Measurements from ENCODE around the gene EYS.
"Not testable (repeated sequence)": the region's sequence is repeated elsewhere in the genome, so short reads cannot be mapped to it uniquely, and the experiment has no call there.

The EYS gene

DNA sequence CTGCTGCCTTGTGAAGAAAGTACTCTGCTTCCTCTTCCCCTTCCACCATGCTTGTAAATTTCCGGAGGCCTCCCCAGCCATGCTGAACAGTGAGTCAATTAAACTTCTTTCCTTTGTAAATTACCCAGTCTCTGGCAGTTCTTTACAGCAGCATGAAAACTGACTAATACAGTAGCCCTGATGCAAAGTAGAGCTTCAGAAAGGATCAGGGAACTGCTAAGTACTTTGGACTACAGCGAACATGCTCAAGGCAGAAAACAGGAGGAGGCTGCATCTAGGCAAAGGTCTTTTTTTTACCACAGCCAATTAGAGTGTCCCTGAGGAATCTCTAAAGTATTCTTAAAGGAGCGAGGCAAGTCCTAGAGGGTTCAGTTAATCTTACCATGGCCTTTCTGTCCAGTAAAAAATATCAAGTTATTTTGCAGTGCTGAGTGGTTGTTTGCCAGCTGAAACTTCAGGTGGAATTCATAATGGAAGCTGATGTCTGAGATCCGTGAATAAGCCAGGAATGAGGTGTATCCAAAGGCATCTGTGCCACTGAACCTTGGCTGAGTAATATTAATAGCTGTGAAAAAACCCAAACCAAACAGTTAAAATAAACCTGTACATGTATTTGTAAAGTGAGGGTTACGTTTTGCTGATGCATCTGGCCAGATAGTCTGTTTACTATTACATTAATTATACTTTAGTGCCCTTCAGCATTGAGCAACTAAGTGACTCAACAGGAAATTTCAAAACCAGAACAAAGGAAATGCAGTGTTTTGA, 1901.0 kb downstream of the EYS start:
- DNase-seq (ENCODE audit: low read depth, low spot score): no peak
- Histone ChIP-seq H3K9me3 (ENCODE audit: low read depth, low read length) (no peaks in the 10 kb centered on the region), H3K4me3 (peak overlapping the region; percentile 66), H3K9ac (ENCODE audit: insufficient read length) (no peak overlapping the region), H3K36me3 (ENCODE audit: insufficient read depth, low read length) (no peaks in the 10 kb centered on the region), H3K27ac (peak overlapping the region; percentile 84)
- TF ChIP-seq EZH2 (IDR thresholded peaks at IDR 0.05) (no peak), FOXP2 (optimal IDR thresholded peaks at IDR 0.05; ENCODE audit: control extremely low read depth, extremely low read length, insufficient read depth) (no peak), POLR2AphosphoS5 (IDR thresholded peaks at IDR 0.05; ENCODE audit: borderline replicate concordance, low read depth, low read length) (peak; percentile 50; the same call in 1 of the 2 replicates)

DNA sequence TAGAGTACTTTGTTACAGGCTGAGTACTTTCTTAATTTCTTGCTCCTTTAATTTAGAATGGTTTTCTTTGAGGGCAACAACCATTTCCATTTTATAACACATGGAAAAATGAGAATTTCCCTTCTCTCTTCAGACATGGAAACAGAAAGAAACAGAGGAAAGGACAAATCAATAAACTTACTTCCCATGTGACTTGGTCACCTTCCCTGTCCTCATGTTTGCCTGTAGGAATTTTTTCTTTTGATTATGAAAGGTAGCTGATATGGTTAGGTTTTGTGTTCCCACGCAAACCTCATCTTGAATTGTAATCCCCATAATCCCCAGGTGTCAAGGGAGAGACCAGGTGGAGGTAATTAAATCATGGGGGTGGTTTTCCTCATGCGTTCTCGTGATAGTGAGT, 1901.7 kb downstream of the EYS start:
- Histone ChIP-seq H3K36me3 (ENCODE audit: insufficient read depth, low read length) (no peaks in the 10 kb centered on the region), H3K27ac (peak overlapping the region; percentile 84; the same call in 1 of the 2 replicates), H3K9ac (ENCODE audit: insufficient read length) (no peak overlapping the region), H3K9me3 (ENCODE audit: low read depth, low read length) (no peaks in the 10 kb centered on the region), H3K4me3 (peak overlapping the region; percentile 66)
- no peak for DNase-seq (ENCODE audit: low read depth, low spot score)
- TF ChIP-seq FOXP2 (optimal IDR thresholded peaks at IDR 0.05; ENCODE audit: control extremely low read depth, extremely low read length, insufficient read depth) (no peak), POLR2AphosphoS5 (IDR thresholded peaks at IDR 0.05; ENCODE audit: borderline replicate concordance, low read depth, low read length) (no peak), EZH2 (IDR thresholded peaks at IDR 0.05) (no peak)

DNA sequence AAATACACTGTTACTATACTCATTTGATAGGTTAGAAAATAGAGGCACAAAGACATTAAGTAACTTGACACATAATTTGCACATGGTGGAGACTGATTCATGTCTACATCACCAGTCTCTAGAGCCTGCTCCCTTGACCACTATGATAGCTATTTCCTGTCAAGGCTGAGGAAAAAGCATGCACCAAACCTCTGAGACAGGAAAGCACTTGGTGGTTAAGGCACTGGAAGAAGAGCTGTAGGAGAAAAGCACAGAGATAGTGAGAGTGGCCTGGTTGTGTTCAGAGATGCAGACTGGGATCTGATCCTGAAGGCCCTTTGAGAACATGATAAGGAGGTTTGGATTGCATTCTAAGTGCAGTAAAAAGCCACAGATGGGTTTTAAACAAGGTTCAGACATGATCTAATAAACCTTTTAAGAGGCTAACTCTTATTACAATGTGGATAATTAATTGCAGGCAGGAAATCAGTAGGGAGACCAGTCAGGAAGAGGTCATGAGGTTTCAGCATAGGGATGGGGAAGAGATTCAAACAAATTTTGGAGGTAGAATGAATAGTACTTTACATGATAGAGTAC, 1902.6 kb downstream of the EYS start:
- Histone ChIP-seq H3K4me3 (no peak overlapping the region), H3K36me3 (ENCODE audit: insufficient read depth, low read length) (no peaks in the 10 kb centered on the region), H3K9ac (ENCODE audit: insufficient read length) (no peak overlapping the region), H3K9me3 (ENCODE audit: low read depth, low read length) (no peaks in the 10 kb centered on the region), H3K27ac (no peak overlapping the region)
- DNase-seq (ENCODE audit: low read depth, low spot score): no peak
- TF ChIP-seq EZH2 (IDR thresholded peaks at IDR 0.05) (no peak), FOXP2 (optimal IDR thresholded peaks at IDR 0.05; ENCODE audit: control extremely low read depth, extremely low read length, insufficient read depth) (no peak), POLR2AphosphoS5 (IDR thresholded peaks at IDR 0.05; ENCODE audit: borderline replicate concordance, low read depth, low read length) (no peak)

DNA sequence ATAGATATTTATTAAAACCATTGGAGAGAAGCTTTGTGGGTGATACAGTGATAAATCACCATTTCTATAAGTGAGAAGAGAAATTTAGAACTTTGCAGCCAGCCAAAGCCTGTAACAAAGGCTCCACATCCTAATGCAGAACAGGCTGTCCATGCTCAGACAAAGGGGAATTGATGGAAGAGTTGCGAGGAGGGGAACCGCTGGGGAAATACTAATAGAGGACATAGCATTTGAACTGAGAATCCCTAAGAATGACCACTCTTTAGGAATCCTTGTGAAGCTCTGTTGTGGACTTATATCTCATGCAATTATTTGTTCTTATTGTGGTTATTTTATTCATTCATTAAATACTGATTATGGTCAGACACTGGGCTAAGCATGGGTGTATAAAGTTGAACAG, 1903.7 kb downstream of the EYS start:
- Histone ChIP-seq H3K9ac (ENCODE audit: insufficient read length) (no peak overlapping the region), H3K27ac (no peak overlapping the region), H3K9me3 (ENCODE audit: low read depth, low read length) (no peaks in the 10 kb centered on the region), H3K36me3 (ENCODE audit: insufficient read depth, low read length) (no peaks in the 10 kb centered on the region), H3K4me3 (no peak overlapping the region)
- DNase-seq (ENCODE audit: low read depth, low spot score): no peak
- no peak for TF ChIP-seq EZH2 (IDR thresholded peaks at IDR 0.05)
- TF ChIP-seq POLR2AphosphoS5 (IDR thresholded peaks at IDR 0.05; ENCODE audit: borderline replicate concordance, low read depth, low read length): no peak
- no peak for TF ChIP-seq FOXP2 (optimal IDR thresholded peaks at IDR 0.05; ENCODE audit: control extremely low read depth, extremely low read length, insufficient read depth)

DNA sequence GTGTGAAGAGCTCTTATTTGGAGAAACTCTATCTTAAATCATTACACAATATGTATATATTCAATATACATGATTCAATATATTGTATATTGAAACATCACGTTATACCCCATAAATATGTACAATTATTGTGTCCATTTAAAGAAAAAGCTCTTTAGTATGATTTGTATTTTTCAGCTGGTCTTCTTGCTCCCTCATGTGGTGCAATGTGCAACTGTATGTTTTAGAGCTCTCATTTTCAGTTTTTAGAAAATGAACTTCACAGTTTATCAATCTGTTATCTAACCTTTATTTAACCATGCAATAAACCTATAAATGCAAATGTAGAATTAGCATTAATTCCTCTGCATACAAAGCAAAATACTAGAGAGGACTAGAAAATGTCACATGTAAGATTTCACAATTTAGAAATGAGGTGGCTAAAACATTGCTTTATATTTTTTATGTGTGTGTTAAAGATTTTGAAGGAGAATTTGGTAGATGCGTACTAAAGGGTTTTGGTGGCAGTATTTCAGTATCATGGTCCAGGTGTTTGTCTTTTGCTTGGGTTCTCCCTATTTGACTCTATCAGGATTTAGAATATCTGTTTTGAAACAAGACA, 1904.3 kb downstream of the EYS start:
- no peak overlapping the region for H3K27ac ChIP-seq
- H3K9ac ChIP-seq (ENCODE audit: insufficient read length): no peak overlapping the region
- no peak overlapping the region for H3K4me3 ChIP-seq
- TF ChIP-seq EZH2 (IDR thresholded peaks at IDR 0.05): no peak
- no peak for TF ChIP-seq POLR2AphosphoS5 (IDR thresholded peaks at IDR 0.05; ENCODE audit: borderline replicate concordance, low read depth, low read length)
- TF ChIP-seq FOXP2 (optimal IDR thresholded peaks at IDR 0.05; ENCODE audit: control extremely low read depth, extremely low read length, insufficient read depth): no peak
- no peaks in the 10 kb centered on the region for H3K9me3 ChIP-seq (ENCODE audit: low read depth, low read length)
- no peaks in the 10 kb centered on the region for H3K36me3 ChIP-seq (ENCODE audit: insufficient read depth, low read length)
- no peak for DNase-seq (ENCODE audit: low read depth, low spot score)

DNA sequence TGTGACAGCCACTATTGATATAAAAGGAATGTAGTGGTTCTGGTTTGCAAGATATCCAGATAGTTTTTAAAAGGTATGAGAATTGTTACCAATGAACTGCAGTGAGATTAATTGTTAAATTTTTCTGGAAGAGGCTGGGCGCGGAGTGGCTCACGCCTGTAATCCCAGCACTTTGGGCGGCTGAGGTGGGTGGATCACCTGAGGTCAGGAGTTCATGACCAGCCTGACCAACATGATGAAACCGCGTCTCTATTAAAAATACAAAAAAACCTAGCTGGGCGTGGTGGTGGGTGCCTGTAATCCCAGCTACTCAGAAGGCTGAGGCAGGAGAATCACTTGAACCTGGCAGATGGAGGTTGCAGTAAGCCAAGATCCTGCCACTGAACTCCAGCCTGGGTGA, 1906.6 kb downstream of the EYS start:
- not testable (repeated sequence) for H3K27ac ChIP-seq; DNase-seq (ENCODE audit: low read depth, low spot score); H3K36me3 ChIP-seq (ENCODE audit: insufficient read depth, low read length); H3K9me3 ChIP-seq (ENCODE audit: low read depth, low read length); H3K4me3 ChIP-seq; H3K9ac ChIP-seq (ENCODE audit: insufficient read length)

DNA sequence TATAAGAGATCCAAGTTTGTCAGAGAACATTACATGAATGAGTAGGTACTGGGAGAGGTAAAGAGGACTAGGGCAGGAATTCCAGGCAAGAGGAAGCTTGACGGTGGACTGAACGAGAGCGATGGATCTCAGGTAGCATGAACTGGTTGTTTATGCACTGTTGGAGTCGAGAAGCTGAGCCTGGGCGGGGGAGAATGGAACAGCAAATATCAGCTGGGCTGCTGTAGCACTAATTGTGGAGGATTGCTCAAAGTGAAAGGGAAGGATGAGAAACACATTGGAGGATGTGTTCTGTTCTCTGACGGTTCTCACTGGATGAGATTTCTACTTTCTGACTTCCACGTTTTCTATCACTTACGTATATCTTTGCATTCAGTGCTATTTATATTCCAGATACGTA, 1907.2 kb downstream of the EYS start:
- no peak overlapping the region for H3K9ac ChIP-seq (ENCODE audit: insufficient read length)
- no peaks in the 10 kb centered on the region for H3K36me3 ChIP-seq (ENCODE audit: insufficient read depth, low read length)
- H3K9me3 ChIP-seq (ENCODE audit: low read depth, low read length): no peaks in the 10 kb centered on the region
- no peak overlapping the region for H3K27ac ChIP-seq
- no peak for DNase-seq (ENCODE audit: low read depth, low spot score)
- TF ChIP-seq FOXP2 (optimal IDR thresholded peaks at IDR 0.05; ENCODE audit: control extremely low read depth, extremely low read length, insufficient read depth) (no peak), EZH2 (IDR thresholded peaks at IDR 0.05) (no peak), POLR2AphosphoS5 (IDR thresholded peaks at IDR 0.05; ENCODE audit: borderline replicate concordance, low read depth, low read length) (no peak)
- no peak overlapping the region for H3K4me3 ChIP-seq

DNA sequence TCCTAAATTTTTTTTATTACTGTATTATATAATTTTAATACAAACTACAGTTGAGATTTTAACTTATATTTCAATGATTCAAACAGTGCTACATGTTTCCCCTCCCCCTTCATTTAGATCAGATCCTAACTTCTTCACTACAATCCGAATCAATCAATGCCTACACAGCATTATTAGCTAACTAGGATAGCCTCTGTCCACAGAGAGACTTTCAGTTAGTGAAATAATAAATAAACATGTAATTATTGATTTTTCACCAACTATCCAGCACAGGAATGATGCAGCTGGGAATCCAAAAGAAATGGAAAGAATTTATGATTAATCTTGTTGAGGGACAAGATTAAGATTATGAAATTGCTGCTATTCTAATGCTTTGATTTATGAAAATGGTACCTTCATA, 1907.7 kb downstream of the EYS start:
- no peak for DNase-seq (ENCODE audit: low read depth, low spot score)
- H3K4me3 ChIP-seq: no peak overlapping the region
- H3K9me3 ChIP-seq (ENCODE audit: low read depth, low read length): no peaks in the 10 kb centered on the region
- H3K36me3 ChIP-seq (ENCODE audit: insufficient read depth, low read length): no peaks in the 10 kb centered on the region
- no peak overlapping the region for H3K9ac ChIP-seq (ENCODE audit: insufficient read length)
- no peak overlapping the region for H3K27ac ChIP-seq
- TF ChIP-seq FOXP2 (optimal IDR thresholded peaks at IDR 0.05; ENCODE audit: control extremely low read depth, extremely low read length, insufficient read depth) (no peak), POLR2AphosphoS5 (IDR thresholded peaks at IDR 0.05; ENCODE audit: borderline replicate concordance, low read depth, low read length) (no peak), EZH2 (IDR thresholded peaks at IDR 0.05) (no peak)

All from SK-N-MC (cell line).